Ramos (cell line): ENCODE results near the gene CNNM2.

Experiments used
- in situ Hi-C: fragments of 300-500 bp; cut with MboI; formaldehyde crosslinking; loops from one replicate; pipeline ENCODE4 v1.14.3; 2022; ENCODE audit warnings: low sequenced_read_pairs; ENCODE audit not compliant: unreplicated experiment

CNNM2 gene

DNA sequence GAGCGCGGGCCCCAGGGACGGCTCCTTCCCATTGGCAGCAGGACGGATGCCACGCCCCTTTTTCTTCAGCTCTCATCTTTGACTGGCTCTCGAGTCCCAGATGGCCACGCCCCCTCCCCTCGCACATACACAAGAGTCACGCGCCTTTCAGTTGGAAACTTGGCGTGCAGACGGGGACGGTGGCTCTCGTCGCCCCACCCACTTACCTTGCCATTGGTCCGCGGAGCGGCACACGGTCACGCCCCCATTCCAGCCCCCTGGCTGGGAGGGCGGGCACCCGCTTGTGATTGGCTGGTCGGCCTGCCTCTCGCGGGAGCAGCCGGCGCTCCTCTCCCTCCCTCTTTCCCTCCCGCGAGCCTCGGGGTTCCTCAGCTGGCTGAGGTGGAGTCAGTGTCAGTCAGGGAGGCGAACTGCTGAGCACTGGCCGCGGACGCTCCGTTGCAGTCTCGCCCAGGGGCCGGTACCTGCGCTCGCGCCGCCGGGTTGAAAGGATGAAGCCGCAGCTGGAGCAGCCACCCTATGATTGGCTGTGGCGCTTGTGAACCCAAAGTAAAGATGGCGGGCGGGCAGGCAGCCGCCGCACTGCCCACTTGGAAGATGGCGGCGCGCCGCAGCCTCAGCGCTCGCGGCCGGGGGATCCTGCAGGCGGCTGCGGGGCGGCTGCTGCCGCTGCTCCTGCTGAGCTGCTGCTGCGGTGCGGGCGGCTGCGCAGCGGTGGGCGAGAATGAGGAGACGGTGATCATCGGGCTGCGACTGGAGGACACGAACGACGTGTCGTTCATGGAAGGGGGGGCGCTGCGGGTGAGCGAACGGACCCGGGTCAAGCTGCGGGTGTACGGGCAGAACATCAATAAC is at the start of gene CNNM2:
CNNM2 (plus strand) TSS at position 333 of the 855 bp plus-strand sequence; CDS start at position 520, 187 bp downstream.
- in situ Hi-C loops, result loop anchor here (5.0 to 25.0 kb wide), 3 partner anchors 149 to 569 kb away; partner anchors contain the start of genes CALHM3 and NEURL1

GRCh38 chr10:102868911-102869257 is 49.2 kb upstream of the CNNM2 start:
- in situ Hi-C loops, result no loop called here

GRCh38 chr10:102869258-102870198 is 48.6 kb upstream of the CNNM2 start, which contains the start of gene AS3MT:
AS3MT (plus strand) TSS chr10:102869470; CDS start chr10:102869593, 123 bp downstream.
- in situ Hi-C loops, result no loop called here

DNA sequence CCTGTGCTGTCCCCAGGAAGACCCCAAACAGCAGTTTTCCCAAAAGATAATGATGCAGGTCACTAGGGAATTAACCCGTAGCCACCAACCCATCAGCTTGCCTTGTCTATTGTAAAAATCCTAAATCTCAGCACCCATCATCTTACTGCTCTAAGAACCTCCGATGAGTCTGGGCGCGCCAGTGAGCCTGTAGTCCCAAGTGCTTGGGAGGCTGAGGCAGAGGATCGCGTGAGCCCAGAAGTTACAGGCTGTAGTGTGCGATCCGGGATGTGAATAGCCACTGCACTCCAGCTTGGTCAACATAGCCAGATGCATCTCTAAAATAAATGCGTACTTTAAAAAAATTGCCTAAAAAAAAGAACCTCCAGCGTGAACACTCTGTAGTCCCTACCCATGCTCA is 47.9 kb upstream of the CNNM2 start:
- in situ Hi-C loops, result no loop called here

GRCh38 chr10:102872163-102872562 is 45.9 kb upstream of the CNNM2 start:
- in situ Hi-C loops, result no loop called here

DNA sequence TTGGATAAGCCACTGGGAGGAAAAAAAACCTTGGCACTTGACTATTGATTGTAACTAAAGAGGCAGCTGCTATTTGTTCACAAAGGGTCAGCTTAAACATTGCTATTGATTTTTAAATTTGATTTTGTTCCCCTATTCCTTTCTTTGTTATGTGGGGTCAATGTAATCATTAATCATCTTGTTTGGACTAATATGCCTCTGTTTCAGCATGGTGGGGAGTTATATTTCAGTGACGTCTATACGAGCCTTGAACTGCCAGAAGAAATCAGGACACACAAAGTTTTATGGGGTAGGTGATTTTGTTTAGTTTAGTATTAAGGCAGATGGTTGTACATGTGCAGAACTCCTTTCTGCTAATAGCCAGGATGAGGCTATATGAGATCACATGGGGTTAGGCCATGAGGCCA is 41.3 kb upstream of the CNNM2 start:
- in situ Hi-C loops, result no loop called here

DNA sequence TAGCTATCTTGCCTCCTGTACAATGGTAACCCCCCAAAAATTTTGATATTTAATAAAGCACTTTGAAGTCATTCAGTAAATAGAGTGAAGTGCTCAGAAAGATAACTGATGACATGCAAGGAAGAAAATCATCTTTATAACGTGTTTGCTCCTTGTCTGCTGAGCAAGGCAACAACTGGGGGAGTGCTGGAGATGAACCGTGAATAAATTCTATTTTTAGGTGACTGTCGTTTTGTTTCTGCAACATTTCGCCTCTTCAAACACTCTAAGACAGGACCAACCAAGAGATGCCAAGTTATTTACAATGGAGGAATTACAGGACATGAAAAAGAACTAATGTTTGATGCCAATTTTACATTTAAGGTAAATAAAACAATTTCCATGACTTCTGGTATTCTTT is 39.5 kb upstream of the CNNM2 start:
- in situ Hi-C loops, result no loop called here

DNA sequence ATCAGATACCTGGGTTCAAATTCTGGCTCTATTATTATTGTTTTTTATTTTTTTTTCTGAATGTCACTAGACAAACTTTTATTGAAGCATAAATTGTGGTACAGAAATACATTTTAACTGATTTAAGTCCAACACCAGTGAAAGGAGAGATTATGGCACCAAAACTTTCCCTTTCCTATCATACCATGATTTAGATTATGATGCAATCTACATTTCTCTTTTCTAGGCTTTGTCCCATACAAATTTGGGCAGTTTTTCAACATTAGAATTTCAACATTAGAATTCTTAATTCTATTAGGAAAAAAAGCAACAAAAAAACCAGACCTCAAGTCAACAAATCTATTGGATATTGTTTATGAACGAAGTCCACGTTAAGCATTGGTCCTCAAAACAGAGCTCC is 37.8 kb upstream of the CNNM2 start:
- in situ Hi-C loops, result no loop called here

- in situ Hi-C loops, result no loop called here
Measured at GRCh38 chr10:102888048-102888447, 30.0 kb upstream of the CNNM2 start.

DNA sequence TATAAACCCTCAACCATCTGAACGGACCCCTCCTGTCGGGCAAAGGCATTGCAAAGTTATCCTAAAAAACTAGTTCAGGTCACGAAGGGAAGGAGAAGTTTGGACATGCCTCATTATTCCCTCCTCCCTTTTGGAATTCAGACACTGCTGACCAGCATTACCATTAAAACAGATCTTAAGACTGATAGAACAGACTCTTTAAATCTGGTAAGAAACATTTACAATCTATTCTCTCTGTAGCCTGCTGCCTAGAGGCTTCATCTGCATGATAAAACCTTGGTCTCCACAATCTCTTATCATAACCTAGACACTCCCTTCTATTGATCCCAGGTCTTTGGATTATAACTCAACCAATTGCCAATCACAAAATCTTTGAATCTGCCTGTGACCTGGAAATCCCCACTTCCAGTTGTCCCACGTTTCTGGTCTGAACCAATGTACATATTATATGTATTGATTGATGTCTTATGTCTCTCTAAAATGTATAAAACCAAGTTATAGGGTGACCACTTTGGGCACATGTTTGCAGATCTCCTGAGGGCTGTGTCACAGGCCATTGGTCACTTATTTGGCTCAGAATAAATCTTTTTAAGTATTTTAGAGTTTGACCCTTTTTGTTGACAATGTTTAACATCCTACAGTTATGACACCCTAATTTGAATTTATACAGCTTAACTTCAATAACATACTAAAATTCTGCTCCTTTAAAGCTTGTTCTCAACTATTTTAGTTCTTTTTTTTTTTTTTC is 23.5 kb upstream of the CNNM2 start:
- in situ Hi-C loops, result no loop called here

GRCh38 chr10:102900006-102900405 is 18.1 kb upstream of the CNNM2 start:
- in situ Hi-C loops, result loop anchor here (5.0 to 25.0 kb wide), 2 partner anchors 63 to 587 kb away; partner anchors contain the start of genes CALHM3, CYP17A1 and NEURL1

GRCh38 chr10:102904346-102904745 is 13.7 kb upstream of the CNNM2 start:
- in situ Hi-C loops, result loop anchor here (5.0 to 25.0 kb wide), 2 partner anchors 67 to 583 kb away; partner anchors contain the start of genes CALHM3, CYP17A1 and NEURL1

- in situ Hi-C loops, result loop anchor here (25.0 kb wide), 1 partner anchor 581 kb away; the partner anchor contains the start of genes CALHM3 and NEURL1
Measured at GRCh38 chr10:102906507-102906906, 11.6 kb upstream of the CNNM2 start.

GRCh38 chr10:102914781-102915180 is 3.3 kb upstream of the CNNM2 start:
- in situ Hi-C loops, result loop anchor here (5.0 to 25.0 kb wide), 3 partner anchors 153 to 573 kb away; partner anchors contain the start of genes CALHM3 and NEURL1

DNA sequence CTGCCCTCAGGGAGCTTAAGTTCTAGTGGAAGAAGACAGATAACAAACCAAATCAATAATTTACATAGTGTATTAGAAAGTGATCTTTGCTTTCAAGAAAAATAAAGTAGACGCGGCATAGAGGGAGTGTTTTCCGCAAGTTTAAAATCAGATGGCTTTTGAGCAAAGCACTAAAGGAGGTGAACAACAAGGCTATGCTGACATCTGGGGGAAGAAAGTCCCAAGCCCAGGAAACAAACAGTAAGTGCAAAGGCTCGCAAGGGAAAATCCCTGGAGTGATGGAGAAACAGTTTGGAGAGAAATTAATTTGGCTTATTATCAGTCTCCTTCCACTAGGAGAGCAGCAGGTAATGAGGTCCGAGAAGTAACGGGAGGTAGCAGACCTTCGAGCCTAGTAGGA is 1.9 kb upstream of the CNNM2 start:
- in situ Hi-C loops, result loop anchor here (5.0 to 25.0 kb wide), 3 partner anchors 151 to 571 kb away; partner anchors contain the start of genes CALHM3 and NEURL1

DNA sequence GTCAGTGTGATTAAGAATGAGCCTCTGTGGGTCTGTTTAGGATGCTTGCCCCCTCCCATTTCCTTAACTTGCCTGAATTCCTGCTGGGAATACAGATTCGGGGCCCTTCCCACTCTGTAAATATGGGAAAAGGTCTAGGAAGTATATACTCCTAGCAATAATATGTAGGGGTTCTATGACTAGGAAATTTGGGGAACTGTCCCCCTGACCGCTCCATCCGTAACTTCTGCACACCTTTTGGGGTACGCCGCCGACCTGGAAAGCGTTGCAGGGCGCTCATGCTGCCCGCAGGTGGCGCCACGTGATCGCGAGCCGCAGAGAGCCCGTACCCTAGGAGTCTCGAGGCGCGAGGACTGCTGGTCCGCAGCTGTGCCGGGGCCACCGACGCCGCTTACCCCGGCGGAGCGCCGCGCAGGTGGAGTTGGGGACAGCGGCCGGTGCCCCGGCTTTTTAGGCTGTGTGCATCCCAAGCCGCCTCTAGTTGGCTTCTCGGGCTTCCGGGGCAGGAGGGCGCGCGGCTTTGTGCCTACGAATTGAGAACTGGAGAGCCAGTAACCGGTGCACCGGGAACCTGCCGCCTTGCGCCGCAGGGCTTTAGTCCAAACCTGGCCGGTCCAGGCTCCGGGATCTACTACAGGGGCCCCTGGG is 656 bp upstream of the CNNM2 start:
- in situ Hi-C loops, result loop anchor here (5.0 to 25.0 kb wide), 3 partner anchors 150 to 570 kb away; partner anchors contain the start of genes CALHM3 and NEURL1

GRCh38 chr10:102918817-102919245 is 737 bp downstream of the CNNM2 start:
- in situ Hi-C loops, result loop anchor here (5.0 to 25.0 kb wide), 3 partner anchors 148 to 568 kb away; partner anchors contain the start of genes CALHM3 and NEURL1

DNA sequence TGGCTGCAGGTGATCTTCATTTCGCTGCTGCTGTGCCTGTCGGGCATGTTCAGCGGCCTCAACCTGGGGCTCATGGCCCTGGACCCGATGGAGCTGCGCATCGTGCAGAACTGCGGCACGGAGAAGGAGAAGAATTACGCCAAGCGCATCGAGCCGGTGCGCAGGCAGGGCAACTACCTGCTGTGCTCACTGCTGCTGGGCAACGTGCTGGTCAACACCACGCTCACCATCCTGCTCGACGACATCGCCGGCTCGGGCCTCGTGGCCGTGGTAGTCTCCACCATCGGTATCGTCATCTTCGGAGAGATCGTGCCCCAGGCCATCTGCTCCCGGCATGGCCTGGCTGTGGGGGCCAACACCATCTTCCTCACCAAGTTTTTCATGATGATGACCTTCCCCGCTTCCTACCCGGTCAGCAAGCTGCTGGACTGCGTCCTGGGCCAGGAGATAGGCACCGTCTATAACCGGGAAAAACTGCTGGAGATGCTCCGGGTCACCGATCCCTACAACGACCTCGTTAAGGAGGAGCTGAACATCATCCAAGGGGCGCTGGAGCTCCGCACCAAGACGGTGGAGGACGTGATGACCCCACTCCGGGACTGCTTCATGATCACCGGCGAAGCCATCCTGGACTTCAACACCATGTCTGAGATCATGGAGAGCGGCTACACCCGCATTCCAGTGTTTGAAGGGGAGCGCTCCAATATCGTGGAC is 1.3 kb downstream of the CNNM2 start:
- in situ Hi-C loops, result loop anchor here (5.0 to 25.0 kb wide), 3 partner anchors 148 to 568 kb away; partner anchors contain the start of genes CALHM3 and NEURL1
